ENCODE data around the gene CDH13.

- no peak for TF ChIP-seq OSR1 (CRISPR knock-in tag; IDR thresholded peaks at IDR 0.05)
- TF ChIP-seq ZNF8 (CRISPR knock-in tag; IDR thresholded peaks at IDR 0.05) = no peak
- no peak for TF ChIP-seq ARNTL (CRISPR knock-in tag; IDR thresholded peaks at IDR 0.05; ENCODE audit: borderline replicate concordance, low read depth)
- no peak for TF ChIP-seq RARB (CRISPR knock-in tag; IDR thresholded peaks at IDR 0.05)
- no peak for TF ChIP-seq ISL1 (CRISPR knock-in tag; IDR thresholded peaks at IDR 0.05)
Observed at GRCh38 chr16:82584553-82585152, 42.1 kb upstream of the CDH13 start.

Measured in SK-N-SH treated with all-trans-retinoic acid at 6 μM for 48 hours (cell line).